RWPE2 (cell line): ENCODE results near the gene HS3ST2.

Source experiments
- ATAC-seq: fragments of 200-7000 bp; cut with Tn5 transposase; 3 replicates; pipeline ENCODE4 v1.9.1; 2021; ENCODE audit warnings: low read depth
- DNase-seq: peaks from one replicate; pipeline ENCODE4 v3.0.0-alpha.2; 2020; ENCODE audit warnings: low spot score
- H3K27ac ChIP-seq: fragments of 450-650 bp; 2 replicates; pipeline ENCODE4 v1.5.1; 2017; ENCODE audit warnings: mild to moderate bottlenecking; ENCODE audit not compliant: poor library complexity, severe bottlenecking
- H3K27me3 ChIP-seq: fragments of 250-450 bp; sonication (Bioruptor Pico); 2 replicates; pipeline ENCODE4 v1.5.1; 2021; ENCODE audit warnings: mild to moderate bottlenecking, moderate library complexity; ENCODE audit not compliant: insufficient read depth, poor library complexity, severe bottlenecking
- H3K36me3 ChIP-seq: fragments of 250-450 bp; sonication (Bioruptor Pico); 2 replicates; pipeline ENCODE4 v1.5.1; 2020; ENCODE audit warnings: low read depth, mild to moderate bottlenecking, moderate library complexity
- H3K4me1 ChIP-seq: fragments of 250-450 bp; sonication (Bioruptor Pico); 2 replicates; pipeline ENCODE4 v1.5.1; 2021; ENCODE audit warnings: mild to moderate bottlenecking, moderate library complexity; ENCODE audit not compliant: insufficient read depth, poor library complexity, severe bottlenecking
- H3K4me3 ChIP-seq: fragments of 250-450 bp; sonication (Bioruptor Pico); 2 replicates; pipeline ENCODE4 v1.5.1; 2021; ENCODE audit warnings: mild to moderate bottlenecking, moderate library complexity; ENCODE audit not compliant: severe bottlenecking
- H3K9me3 ChIP-seq: fragments of 250-450 bp; sonication (Bioruptor Pico); 2 replicates; pipeline ENCODE4 v1.5.1; 2021; ENCODE audit warnings: mild to moderate bottlenecking, moderate library complexity; ENCODE audit not compliant: severe bottlenecking
- CTCF ChIP-seq: fragments of 450-650 bp; IDR thresholded peaks from one replicate; pipeline ENCODE4 v1.5.1; 2017; ENCODE audit warnings: mild to moderate bottlenecking, moderate library complexity; ENCODE audit not compliant: poor library complexity, severe bottlenecking

HS3ST2 gene

DNA sequence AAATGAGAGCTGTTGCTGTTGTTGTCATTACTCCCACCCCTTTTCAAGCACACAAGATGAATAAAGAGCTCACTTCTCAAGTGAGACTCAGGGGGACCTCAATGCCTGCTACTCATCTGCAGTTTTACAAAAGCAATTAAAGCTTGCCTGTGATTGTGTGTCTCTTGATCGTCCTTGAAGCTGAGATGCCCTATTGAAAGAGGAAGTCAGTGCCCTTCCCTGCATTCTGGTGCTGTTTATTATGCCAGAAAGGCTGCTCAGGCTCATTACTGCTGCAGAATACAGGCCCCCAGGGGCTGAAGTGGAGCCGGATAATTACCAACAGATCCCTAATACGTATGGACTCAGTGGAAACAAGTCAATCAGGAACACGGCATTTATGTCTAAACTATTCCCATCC lies 147.2 kb downstream of the HS3ST2 start:
- no peak for TF ChIP-seq CTCF
- H3K4me3 ChIP-seq: no peak overlapping the region
- peaks cover 18% of the 10 kb centered on the region for H3K27me3 ChIP-seq
- H3K9me3 ChIP-seq: no peaks in the 10 kb centered on the region
- H3K36me3 ChIP-seq: no peaks in the 10 kb centered on the region
- H3K27ac ChIP-seq: no peak overlapping the region
- no peak for DNase-seq
- H3K4me1 ChIP-seq: no peaks in the 10 kb centered on the region
- no peak for ATAC-seq

DNA sequence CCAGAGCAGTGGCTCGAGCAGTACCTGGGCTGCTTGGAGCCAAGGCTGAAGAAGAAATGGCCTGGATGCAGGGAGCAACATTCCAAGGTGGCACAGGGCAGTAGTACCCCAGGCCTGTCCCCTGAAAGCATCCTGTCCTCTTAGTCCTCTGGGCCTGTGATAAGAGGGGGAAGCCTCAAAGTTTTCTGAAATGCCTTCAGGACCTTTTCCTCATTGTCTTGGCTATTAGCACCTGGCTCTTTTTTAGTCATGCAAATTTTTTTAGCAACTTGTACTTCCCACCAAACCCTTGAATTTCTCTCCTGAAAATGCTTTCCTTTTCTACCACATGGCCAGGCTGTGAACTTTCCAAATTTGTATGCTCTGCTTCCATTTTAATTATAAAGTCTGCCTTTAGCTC lies 148.9 kb downstream of the HS3ST2 start:
- ATAC-seq: no peak
- Histone ChIP-seq H3K27ac (no peak overlapping the region), H3K4me1 (no peaks in the 10 kb centered on the region), H3K27me3 (peaks cover 18% of the 10 kb centered on the region), H3K9me3 (no peaks in the 10 kb centered on the region), H3K36me3 (no peaks in the 10 kb centered on the region), H3K4me3 (no peak overlapping the region)
- DNase-seq: no peak
- TF ChIP-seq CTCF: no peak
